ENCODE data around the gene STAC.
"Not testable (repeated sequence)": the region's sequence is repeated elsewhere in the genome, so short reads cannot be mapped to it uniquely, and the experiment has no call there.

STAC gene

GRCh38 chr3:36482256-36482655, 102.0 kb downstream of the STAC start:
- DNase-seq, result no peak

- DNase-seq, result no peak
Measured at GRCh38 chr3:36482880-36483279, 102.6 kb downstream of the STAC start.

- no peak for DNase-seq
Measured at GRCh38 chr3:36483709-36484108, 103.4 kb downstream of the STAC start.

GRCh38 chr3:36484386-36484785, 104.1 kb downstream of the STAC start:
- DNase-seq, result no peak

- no peak for DNase-seq
Measured at GRCh38 chr3:36486009-36486795, 105.9 kb downstream of the STAC start.

- DNase-seq, result no peak
Measured at GRCh38 chr3:36487616-36488015, 107.3 kb downstream of the STAC start.

- no peak for DNase-seq
Measured at GRCh38 chr3:36488077-36488789, 107.9 kb downstream of the STAC start.

GRCh38 chr3:36489101-36489500, 108.8 kb downstream of the STAC start:
- DNase-seq, result no peak

- no peak for DNase-seq
Measured at GRCh38 chr3:36489679-36490425, 109.5 kb downstream of the STAC start.

- no peak for DNase-seq
Measured at GRCh38 chr3:36493051-36493450, 112.7 kb downstream of the STAC start.

GRCh38 chr3:36494461-36495109, 114.3 kb downstream of the STAC start:
- DNase-seq, result no peak

GRCh38 chr3:36496684-36497633, 116.7 kb downstream of the STAC start:
- DNase-seq, result no peak

- DNase-seq, result not testable (repeated sequence)
Measured at GRCh38 chr3:36500053-36500452, 119.7 kb downstream of the STAC start.

- no peak for DNase-seq
Measured at GRCh38 chr3:36501616-36502015, 121.3 kb downstream of the STAC start.

GRCh38 chr3:36505393-36505792, 125.1 kb downstream of the STAC start:
- DNase-seq, result no peak

GRCh38 chr3:36511791-36512486, 131.6 kb downstream of the STAC start:
- DNase-seq, result no peak

- DNase-seq, result no peak
Measured at GRCh38 chr3:36512555-36512954, 132.3 kb downstream of the STAC start.

- DNase-seq, result no peak
Measured at GRCh38 chr3:36514171-36514570, 133.9 kb downstream of the STAC start.

- no peak for DNase-seq
Measured at GRCh38 chr3:36519682-36520081, 139.4 kb downstream of the STAC start.

GRCh38 chr3:36520241-36521006, 140.1 kb downstream of the STAC start:
- no peak for DNase-seq

Measured in T-helper 1 cell (primary cell).